ENCODE data around the gene C19orf44. TPM values are rescaled to one million over a fixed set of nuclear protein-coding genes. Genes with fewer than 3 reads are reported as not detected.

The C19orf44 gene
- polyA plus RNA-seq, 2 of the 4 experiments (the other 2 are of a cell fraction): 2.9 to 3.0 TPM

- FAIRE-seq (no peak), DNase-seq (ENCODE audit: low read depth in 1 of 2, low spot score in 1 of 2) (no peak), ATAC-seq (no peak)
- WGBS (ENCODE audit: missing lambda C conversion rate): 96% methylated on average over 17 of the region's 29 CpGs
- CTCF ChIA-PET: interaction anchor here (1.0 to 2.1 kb wide), 3 partner anchors 8 to 18 kb away, joined by 3 to 5 read pairs (median 4); no protein-coding TSS in a partner anchor
- POLR2A ChIA-PET: no interaction called here
- Histone ChIP-seq H3K4me3 (no peak overlapping the region), H3K4me2 (no peak overlapping the region), H3K9me3 (no peaks in the 10 kb centered on the region), H3K4me1 (no peaks in the 10 kb centered on the region), H3K27ac (no peak overlapping the region)
- TF ChIP-seq RAD21 (conservative IDR thresholded peaks at IDR 0.05 in 1 of 2, IDR thresholded peaks at IDR 0.05 in 1 of 2) (no peak), POLR2A (IDR thresholded peaks at IDR 0.05; ENCODE audit: low read length) (no peak), FOXS1 (CRISPR knock-in tag; IDR thresholded peaks at IDR 0.05) (no peak), EHMT2 (IDR thresholded peaks at IDR 0.05; ENCODE audit: low read depth) (no peak), ZSCAN20 (CRISPR knock-in tag; IDR thresholded peaks at IDR 0.05) (no peak), NPAS2 (CRISPR knock-in tag; IDR thresholded peaks at IDR 0.05; ENCODE audit: borderline replicate concordance) (no peak), TP53 (CRISPR knock-in tag; IDR thresholded peaks at IDR 0.05) (no peak), JUN (IDR thresholded peaks at IDR 0.05) (no peak), KDM1A (IDR thresholded peaks at IDR 0.05; ENCODE audit: low read depth) (no peak), RCOR1 (IDR thresholded peaks at IDR 0.05; ENCODE audit: low read depth, low read length) (no peak), SREBF2 (IDR thresholded peaks at IDR 0.05) (no peak), NFE2L2 (conservative IDR thresholded peaks at IDR 0.05; ENCODE audit: low read length) (no peak)
These were observed 29.7 kb downstream of the C19orf44 start for GRCh38 chr19:16525751-16526481.

DNA sequence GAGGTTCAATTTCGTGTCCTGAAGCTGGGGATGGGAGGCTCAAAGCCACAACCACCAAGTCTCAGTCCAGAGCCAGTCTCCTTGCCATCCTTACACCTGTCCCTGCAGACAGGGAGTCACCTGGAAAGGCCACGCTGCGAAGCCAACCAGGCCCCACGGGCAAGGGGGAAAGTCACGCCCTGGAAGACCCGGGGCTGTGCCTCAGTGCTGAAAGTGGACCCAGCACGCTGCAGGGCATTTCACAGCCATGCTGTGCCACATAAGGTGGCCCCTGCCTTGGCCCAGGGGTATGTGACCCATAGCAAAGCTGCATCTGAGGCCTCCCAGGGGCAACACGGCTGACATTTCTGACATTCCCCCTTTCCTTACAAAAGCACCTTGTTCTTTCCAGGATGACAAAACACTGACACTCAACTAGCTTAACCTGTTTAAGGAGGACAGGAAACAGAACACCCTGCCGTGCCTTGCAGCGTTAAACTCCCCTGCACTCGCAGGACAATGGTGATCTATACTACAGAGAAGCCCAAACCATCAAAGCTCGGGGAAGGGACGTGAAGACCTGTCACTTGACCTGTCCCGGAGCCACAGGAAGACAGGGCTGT is 31.2 kb downstream of the C19orf44 start:
- no peak overlapping the region for H3K4me2 ChIP-seq
- no peak for DNase-seq (ENCODE audit: low read depth in 1 of 2, low spot score in 1 of 2)
- H3K4me1 ChIP-seq: no peaks in the 10 kb centered on the region
- no peak for TF ChIP-seq FOSL2 (IDR thresholded peaks at IDR 0.05)
- TF ChIP-seq FOSL2 (CRISPR knock-in tag; IDR thresholded peaks at IDR 0.05): no peak
- no peak for TF ChIP-seq FOSB (CRISPR knock-in tag; IDR thresholded peaks at IDR 0.05)
- TF ChIP-seq RFX5 (IDR thresholded peaks at IDR 0.05): no peak
- no peak for TF ChIP-seq CHD4 (IDR thresholded peaks at IDR 0.05; ENCODE audit: borderline replicate concordance)
- no peak for TF ChIP-seq ELK1 (IDR thresholded peaks at IDR 0.05; ENCODE audit: low read depth, low read length)
- no peak for TF ChIP-seq CEBPB (IDR thresholded peaks at IDR 0.05)
- TF ChIP-seq BHLHE40 (IDR thresholded peaks at IDR 0.05; ENCODE audit: low read depth, low read length): no peak
- TF ChIP-seq CBX2 (IDR thresholded peaks at IDR 0.05; ENCODE audit: borderline replicate concordance, low read depth): no peak
- no peak for TF ChIP-seq E2F6 (IDR thresholded peaks at IDR 0.05; ENCODE audit: borderline replicate concordance, low read depth)
- no peak for TF ChIP-seq EHF (CRISPR knock-in tag; IDR thresholded peaks at IDR 0.05)
- no peak for TF ChIP-seq CTCF (IDR thresholded peaks at IDR 0.05)
- TF ChIP-seq HOXB13 (CRISPR knock-in tag; IDR thresholded peaks at IDR 0.05; ENCODE audit: low read depth): no peak
- no peak for TF ChIP-seq ZFP36 (IDR thresholded peaks at IDR 0.05; ENCODE audit: borderline replicate concordance, partially characterized antibody)
- no peak for ATAC-seq
- WGBS (ENCODE audit: missing lambda C conversion rate): 87% methylated on average over 14 of the region's 14 CpGs
- CTCF ChIA-PET: interaction anchor here (1.9 to 2.1 kb wide), 2 partner anchors 10 kb away, joined by 5 to 13 read pairs; no protein-coding TSS in a partner anchor
- POLR2A ChIA-PET: no interaction called here
- FAIRE-seq: no peak
- no peaks in the 10 kb centered on the region for H3K9me3 ChIP-seq
- no peak overlapping the region for H3K27ac ChIP-seq
- no peak overlapping the region for H3K4me3 ChIP-seq

Data from A549 (cell line).